LNCaP clone FGC (cell line): Measurements from ENCODE around the gene CADM2.

Source experiments
- DNase-seq: peaks from one replicate; pipeline ENCODE4 v3.0.0-alpha.2; 2011; ENCODE audit warnings: low read depth
- H3K4me3 ChIP-seq: 2 replicates; pipeline ENCODE4 v1.5.1; 2011; ENCODE audit warnings: mild to moderate bottlenecking, low read depth, low read length, control low read depth
- CTCF ChIP-seq: IDR thresholded peaks from 2 replicates; pipeline ENCODE4 v1.5.1; 2012; ENCODE audit warnings: mild to moderate bottlenecking; ENCODE audit not compliant: control insufficient read depth, insufficient read depth; ENCODE audit errors: extremely low read depth

CADM2 gene

GRCh38 chr3:85370341-85370740 lies 411.6 kb downstream of the CADM2 start:
- H3K4me3 ChIP-seq: no peak overlapping the region
- DNase-seq: no peak
- TF ChIP-seq CTCF: no peak

- DNase-seq: no peak
- TF ChIP-seq CTCF: no peak
- H3K4me3 ChIP-seq: no peak overlapping the region
These were observed 417.3 kb downstream of the CADM2 start for GRCh38 chr3:85376131-85376530.

DNA sequence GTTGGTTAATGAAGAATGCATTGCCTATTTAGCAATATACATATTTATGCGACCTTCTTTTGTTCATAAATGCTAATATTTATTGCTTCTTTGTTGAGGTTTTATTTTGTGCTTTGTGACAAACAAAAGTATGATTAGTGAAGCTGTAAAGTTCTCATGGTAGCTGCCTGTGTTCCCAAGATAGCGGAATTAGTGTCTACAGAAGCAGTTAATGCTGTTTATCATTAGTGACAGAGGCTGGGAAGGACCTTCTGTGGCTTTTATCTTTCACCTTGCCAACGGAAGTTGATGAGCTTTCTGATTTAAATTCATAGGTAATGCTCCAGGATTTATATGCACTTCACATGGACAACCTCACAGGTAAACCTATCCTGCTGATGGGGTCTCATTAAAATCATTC lies 418.3 kb downstream of the CADM2 start:
- no peak overlapping the region for H3K4me3 ChIP-seq
- no peak for DNase-seq
- TF ChIP-seq CTCF: no peak

GRCh38 chr3:85384372-85384771 lies 425.6 kb downstream of the CADM2 start:
- H3K4me3 ChIP-seq: no peak overlapping the region
- TF ChIP-seq CTCF: no peak

DNA sequence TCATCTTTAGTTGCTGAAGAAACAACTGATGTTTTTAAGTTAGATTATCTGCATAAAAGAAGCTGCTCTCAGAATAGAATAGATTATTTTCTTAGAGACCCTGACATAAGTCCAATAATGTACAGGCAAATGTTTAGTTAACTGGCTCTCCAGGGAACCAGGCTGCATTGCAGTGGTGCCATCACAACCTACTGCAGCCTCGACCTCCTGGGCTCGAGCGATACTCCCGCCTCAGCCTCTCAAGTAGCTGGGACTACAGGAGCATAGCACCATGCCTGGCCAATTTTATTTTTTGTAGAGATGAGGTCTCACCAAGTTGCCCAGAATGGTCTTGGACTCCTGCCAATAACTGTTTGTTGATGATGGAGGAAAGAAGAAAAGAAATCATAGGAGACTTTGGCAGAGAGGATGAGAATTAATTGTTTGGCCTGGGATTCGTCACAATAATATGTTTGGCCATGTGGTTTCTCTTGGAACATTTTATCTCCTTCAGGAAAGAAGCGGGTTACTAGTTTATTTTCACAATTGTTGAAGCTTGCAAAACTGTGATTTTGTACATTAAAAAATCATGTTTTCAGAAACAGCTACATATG lies 429.2 kb downstream of the CADM2 start:
- no peak overlapping the region for H3K4me3 ChIP-seq
- no peak for TF ChIP-seq CTCF
- DNase-seq: no peak

More at GRCh38 chr3:85384372-85384771, 425.6 kb downstream of the CADM2 start:
- DNase-seq: no peak

DNA sequence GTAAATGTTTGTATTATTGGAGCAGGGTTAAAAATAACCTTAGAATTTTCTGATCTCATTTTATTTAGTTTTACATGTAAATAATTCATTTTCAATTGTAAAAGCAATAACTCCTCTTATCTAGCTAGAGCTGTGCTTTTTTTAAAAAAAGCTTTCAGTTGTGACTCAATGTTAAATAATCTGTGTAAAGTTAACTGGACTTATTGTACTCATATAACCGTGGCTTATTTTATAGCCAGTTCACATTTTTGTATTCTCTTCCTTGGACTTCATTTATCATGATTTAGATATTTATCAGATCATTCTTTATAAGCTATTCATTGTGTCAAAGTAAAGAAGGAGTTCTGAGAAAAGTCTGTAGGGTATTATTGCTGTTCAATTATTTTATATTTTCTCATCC lies 435.6 kb downstream of the CADM2 start:
- no peak for DNase-seq
- TF ChIP-seq CTCF: no peak
- H3K4me3 ChIP-seq: no peak overlapping the region

DNA sequence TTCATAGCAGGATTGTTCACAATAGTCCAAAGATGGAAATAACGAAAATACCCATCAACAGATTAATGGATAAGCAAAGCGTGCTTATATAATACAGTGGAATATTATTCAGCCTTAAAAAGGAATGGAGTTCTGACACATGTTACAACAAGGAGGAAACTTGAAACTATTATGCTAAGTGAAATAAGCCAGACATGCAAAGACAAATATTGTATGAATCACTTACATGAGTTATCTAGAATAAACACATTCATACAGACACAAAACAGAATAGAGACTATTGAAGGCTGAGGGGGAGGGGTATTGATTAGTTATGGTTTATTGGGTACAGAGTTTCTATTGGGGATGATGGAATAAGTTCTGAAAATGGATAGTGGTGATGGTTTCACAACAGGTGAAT lies 438.6 kb downstream of the CADM2 start:
- no peak overlapping the region for H3K4me3 ChIP-seq
- no peak for TF ChIP-seq CTCF
- no peak for DNase-seq
